Uterus (tissue), 2 donors: ENCODE measurements around the gene SBF2.

Experiments used
- POLR2A ChIP-seq, 2 donors: fragments of 450-650 bp; IDR thresholded peaks; one replicate each; pipeline ENCODE4 v1.6.1; 2016; ENCODE audit warnings: antibody characterized with exemption in 2 of 2, mild to moderate bottlenecking in 1 of 2, moderate library complexity in 1 of 2
- TF ChIP-seq, protein P1 (sequence below), 4 experiments: fragments of 200-600 bp in 2 of 4; fragments of 450-650 bp in 2 of 4; sonication (generic) in 2 of 4; IDR thresholded peaks; one replicate each; pipeline ENCODE4 v1.5.1; 2016 to 2019; ENCODE audit warnings: antibody characterized with exemption in 4 of 4, mild to moderate bottlenecking in 2 of 4, moderate library complexity in 1 of 4

DNA sequence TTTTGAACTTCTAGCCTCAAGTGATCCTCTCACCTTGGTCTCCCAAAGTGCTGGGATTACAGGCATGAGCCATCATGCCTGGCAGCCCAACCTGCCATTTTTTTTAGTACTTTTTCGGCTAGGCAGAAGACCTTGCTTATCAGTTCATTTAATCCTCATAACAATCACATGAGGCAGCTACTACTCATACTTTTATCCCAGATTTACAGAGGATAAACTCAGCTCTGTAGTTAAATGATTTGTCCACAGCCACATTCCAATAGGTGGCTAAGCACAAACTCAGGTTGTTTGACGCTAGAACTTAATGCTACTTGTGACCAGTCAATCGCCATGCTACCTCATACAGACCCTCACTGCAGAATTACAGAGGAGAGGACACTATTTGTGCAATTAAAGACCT lies 28.1 kb downstream of the SBF2 start:
- TF ChIP-seq, protein P1, sequence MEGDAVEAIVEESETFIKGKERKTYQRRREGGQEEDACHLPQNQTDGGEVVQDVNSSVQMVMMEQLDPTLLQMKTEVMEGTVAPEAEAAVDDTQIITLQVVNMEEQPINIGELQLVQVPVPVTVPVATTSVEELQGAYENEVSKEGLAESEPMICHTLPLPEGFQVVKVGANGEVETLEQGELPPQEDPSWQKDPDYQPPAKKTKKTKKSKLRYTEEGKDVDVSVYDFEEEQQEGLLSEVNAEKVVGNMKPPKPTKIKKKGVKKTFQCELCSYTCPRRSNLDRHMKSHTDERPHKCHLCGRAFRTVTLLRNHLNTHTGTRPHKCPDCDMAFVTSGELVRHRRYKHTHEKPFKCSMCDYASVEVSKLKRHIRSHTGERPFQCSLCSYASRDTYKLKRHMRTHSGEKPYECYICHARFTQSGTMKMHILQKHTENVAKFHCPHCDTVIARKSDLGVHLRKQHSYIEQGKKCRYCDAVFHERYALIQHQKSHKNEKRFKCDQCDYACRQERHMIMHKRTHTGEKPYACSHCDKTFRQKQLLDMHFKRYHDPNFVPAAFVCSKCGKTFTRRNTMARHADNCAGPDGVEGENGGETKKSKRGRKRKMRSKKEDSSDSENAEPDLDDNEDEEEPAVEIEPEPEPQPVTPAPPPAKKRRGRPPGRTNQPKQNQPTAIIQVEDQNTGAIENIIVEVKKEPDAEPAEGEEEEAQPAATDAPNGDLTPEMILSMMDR (IDR thresholded peaks at IDR 0.05), result no peak
- no peak for TF ChIP-seq POLR2A (IDR thresholded peaks at IDR 0.05)
